ENCODE measurements around the gene MEGF6. TPM values are rescaled to one million over a fixed set of nuclear protein-coding genes. Genes with fewer than 3 reads are reported as not detected.

Gene MEGF6
- total RNA-seq, 1 experiment from 2014 or later, result 21.3 TPM

DNA sequence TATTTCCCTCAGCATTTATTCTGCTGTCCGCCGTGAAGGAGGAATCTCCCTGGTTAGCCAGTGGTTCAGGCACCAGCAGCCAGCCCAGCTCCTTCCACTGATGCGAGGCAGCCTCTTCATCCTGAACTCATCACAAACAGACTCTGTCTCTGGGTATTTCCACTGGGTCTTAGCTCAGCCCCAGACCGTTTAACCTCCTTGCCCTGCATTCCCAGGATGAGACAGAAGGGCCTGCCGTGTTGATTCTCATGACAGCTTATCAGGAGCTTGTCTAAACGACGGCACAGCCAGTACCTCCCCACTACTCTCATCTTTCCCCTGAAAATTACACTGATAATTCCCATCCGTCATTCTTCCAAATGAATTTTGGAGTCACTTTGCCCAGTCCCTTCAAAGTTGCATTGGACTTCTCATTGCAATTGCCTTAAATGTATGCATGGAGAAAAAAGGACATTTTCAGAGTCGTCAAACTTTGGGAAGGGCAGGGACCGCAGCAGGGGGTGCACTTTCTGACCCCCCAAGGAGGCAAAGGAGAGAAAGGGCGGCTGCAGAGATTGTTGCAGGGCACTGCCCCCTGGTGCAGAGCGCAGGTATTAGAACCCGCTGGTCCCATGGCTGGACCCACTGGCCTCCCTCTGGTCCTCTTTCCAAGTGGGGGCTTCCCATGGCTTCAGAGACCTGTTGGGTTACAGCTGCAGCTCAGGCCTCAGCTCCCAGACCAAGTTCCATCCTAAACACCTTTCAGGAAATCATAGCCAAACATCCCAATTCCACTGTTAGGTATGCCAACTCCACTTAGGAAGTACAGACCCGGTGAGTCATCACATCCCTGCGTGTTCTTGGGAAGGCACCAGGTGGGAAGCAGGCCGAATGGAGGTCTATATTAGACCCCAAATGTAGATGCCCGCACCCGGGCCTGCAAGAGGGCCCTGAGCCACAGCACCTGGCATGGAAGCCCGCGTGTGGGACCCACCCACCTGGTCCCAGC lies 3.7 kb upstream of the MEGF6 start:
- Histone ChIP-seq H2BK12ac (ENCODE audit: insufficient read length, low read depth, low read length) (no peak overlapping the region), H3K4me2 (ENCODE audit: insufficient read depth, insufficient read length, low read length) (no peak overlapping the region), H3K9me3 (ENCODE audit: control insufficient read depth, low read depth, low read length) (no peaks in the 10 kb centered on the region), H2AFZ (ENCODE audit: low read length) (no peak overlapping the region), H3T11ph (ENCODE audit: low read length) (no peak overlapping the region), H3K56ac (ENCODE audit: insufficient read length, low read depth, low read length) (no peak overlapping the region), H4K5ac (ENCODE audit: insufficient read length, low read depth, low read length) (no peak overlapping the region), H3K18ac (ENCODE audit: insufficient read length, low read depth, low read length) (no peak overlapping the region), H4K20me1 (ENCODE audit: control insufficient read depth, insufficient read depth, insufficient read length) (no peaks in the 10 kb centered on the region), H3K14ac (ENCODE audit: insufficient read depth, low read length) (no peak overlapping the region), H2AK5ac (ENCODE audit: insufficient read length, low read length) (no peak overlapping the region), H3K27me3 (ENCODE audit: insufficient read depth, low read length) (no peaks in the 10 kb centered on the region; the same call in 1 of the 2 replicates), H3K9ac (ENCODE audit: extremely low read depth, insufficient read length, low read length) (no peak overlapping the region), H3K4me1 (ENCODE audit: insufficient read depth, low read length) (no peaks in the 10 kb centered on the region; the same call in 1 of the 2 replicates), H4K91ac (ENCODE audit: insufficient read length, low read depth, low read length) (no peak overlapping the region), H3K79me1 (ENCODE audit: insufficient read depth, low read depth, low read length, poor library complexity, severe bottlenecking) (no peaks in the 10 kb centered on the region), H3K27ac (ENCODE audit: insufficient read length, low read depth, low read length) (no peak overlapping the region), H2BK20ac (ENCODE audit: low read depth, low read length, poor library complexity, severe bottlenecking) (no peak overlapping the region), H2BK120ac (ENCODE audit: low read depth, low read length, poor library complexity, severe bottlenecking) (no peak overlapping the region), H2BK15ac (ENCODE audit: low read depth, low read length) (no peak overlapping the region), H3K4ac (ENCODE audit: low read depth, low read length) (no peak overlapping the region), H3K79me2 (ENCODE audit: insufficient read depth, low read length) (no peaks in the 10 kb centered on the region), H3K23me2 (ENCODE audit: insufficient read length, low read depth, low read length, poor library complexity, severe bottlenecking) (peaks cover 5% of the 10 kb centered on the region), H2BK5ac (ENCODE audit: insufficient read length, low read length) (no peak overlapping the region), H3K23ac (ENCODE audit: insufficient read length, low read depth, low read length) (no peak overlapping the region), H4K8ac (replicated peaks; ENCODE audit: insufficient read length, low read depth, low read length) (no peak overlapping the region)
- Mint-ChIP-seq H3K27me3 (ENCODE audit: low read depth) (peaks cover 31% of the 10 kb centered on the region), H3K27ac (no peak overlapping the region; a peak in 1 of 7 replicates), H3K9me3 (no peaks in the 10 kb centered on the region; a peak in 1 of 5 replicates), H3K36me3 (ENCODE audit: insufficient read depth in 1 of 3, low read depth in 3 of 3) (no peaks in the 10 kb centered on the region), H3K4me3 (no peak overlapping the region), H3K4me1 (peaks cover 38 to 42% of the 10 kb centered on the region in 2 experiments)
- DNase-seq, result peak; percentile 58
- WGBS (ENCODE audit: extremely low coverage, insufficient read length, low lambda C conversion rate), result no CpG with 5 or more reads among the region's 20 CpGs
- TF ChIP-seq, protein P1, sequence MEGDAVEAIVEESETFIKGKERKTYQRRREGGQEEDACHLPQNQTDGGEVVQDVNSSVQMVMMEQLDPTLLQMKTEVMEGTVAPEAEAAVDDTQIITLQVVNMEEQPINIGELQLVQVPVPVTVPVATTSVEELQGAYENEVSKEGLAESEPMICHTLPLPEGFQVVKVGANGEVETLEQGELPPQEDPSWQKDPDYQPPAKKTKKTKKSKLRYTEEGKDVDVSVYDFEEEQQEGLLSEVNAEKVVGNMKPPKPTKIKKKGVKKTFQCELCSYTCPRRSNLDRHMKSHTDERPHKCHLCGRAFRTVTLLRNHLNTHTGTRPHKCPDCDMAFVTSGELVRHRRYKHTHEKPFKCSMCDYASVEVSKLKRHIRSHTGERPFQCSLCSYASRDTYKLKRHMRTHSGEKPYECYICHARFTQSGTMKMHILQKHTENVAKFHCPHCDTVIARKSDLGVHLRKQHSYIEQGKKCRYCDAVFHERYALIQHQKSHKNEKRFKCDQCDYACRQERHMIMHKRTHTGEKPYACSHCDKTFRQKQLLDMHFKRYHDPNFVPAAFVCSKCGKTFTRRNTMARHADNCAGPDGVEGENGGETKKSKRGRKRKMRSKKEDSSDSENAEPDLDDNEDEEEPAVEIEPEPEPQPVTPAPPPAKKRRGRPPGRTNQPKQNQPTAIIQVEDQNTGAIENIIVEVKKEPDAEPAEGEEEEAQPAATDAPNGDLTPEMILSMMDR (conservative IDR thresholded peaks at IDR 0.05), result peak; percentile 90
